ENCODE data around the gene DENND5B.
"Not testable (repeated sequence)": the region's sequence is repeated elsewhere in the genome, so short reads cannot be mapped to it uniquely, and the experiment has no call there.

Gene DENND5B

DNA sequence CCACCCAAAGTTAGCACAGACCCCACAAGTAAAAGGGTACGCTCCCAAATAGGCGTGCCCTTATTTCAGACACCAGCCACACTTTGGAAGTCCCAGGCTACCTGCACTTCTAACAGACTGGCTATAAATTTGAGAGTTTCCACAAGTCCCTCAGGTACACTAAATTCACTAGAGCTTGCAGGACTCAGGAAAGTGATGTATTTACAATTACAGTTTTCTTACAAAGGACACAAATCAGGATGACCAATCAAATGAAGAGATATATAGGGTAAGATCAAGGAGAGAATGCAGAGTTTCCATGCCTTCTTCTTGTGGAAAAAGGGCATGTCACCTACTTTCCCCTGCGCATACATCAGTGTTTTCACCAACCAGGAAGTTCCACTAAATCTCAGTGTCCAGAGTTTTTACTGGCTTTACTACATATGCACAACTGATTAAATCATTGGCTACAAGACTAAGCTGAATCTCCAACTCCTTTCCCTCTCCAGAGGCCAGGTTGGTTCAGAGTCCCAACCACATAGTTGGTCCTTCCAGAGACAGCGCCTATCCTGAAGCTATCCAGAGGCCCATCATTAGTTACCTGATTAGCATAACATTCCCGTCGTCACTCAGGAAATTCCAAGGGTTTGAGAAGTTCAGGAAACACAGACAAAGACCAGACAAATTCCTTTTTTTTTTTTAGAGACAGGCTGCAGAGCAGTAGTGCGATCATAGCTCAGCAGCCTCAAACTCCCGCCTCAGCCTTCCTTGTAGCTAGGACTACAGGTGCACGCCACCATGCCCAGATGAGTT lies 84.2 kb downstream of the DENND5B start:
- DNase-seq (ENCODE audit: low read depth in 2 of 2) = no peak

DNA sequence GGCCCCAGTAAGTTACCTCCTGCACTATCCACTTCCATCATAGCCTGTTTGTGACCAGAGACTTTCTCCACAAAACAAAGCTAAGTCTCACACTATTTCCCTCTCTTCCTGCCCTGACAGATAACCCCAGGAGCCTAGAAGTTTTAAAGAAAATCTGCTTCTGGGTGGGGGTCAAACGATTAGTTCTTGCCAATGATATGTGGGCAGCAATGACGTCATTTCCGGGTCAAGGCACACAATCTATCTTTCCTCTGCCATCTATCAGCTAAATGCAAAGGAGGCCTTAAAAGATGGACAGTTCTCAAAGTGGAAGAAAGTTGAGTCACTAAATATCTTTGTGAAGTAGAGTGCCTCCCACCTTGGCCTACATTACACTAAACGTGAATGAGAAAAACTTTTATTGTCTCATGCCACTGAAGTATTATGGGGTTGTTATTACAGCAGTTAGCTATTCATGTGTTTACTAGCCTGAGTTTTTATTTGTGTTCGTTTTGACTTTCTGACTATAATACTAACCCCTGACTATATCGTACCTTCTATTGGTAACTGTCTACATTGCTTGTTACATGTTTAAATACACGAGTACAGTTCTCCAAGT lies 86.2 kb downstream of the DENND5B start:
- no peak for DNase-seq (ENCODE audit: low read depth in 2 of 2)

DNA sequence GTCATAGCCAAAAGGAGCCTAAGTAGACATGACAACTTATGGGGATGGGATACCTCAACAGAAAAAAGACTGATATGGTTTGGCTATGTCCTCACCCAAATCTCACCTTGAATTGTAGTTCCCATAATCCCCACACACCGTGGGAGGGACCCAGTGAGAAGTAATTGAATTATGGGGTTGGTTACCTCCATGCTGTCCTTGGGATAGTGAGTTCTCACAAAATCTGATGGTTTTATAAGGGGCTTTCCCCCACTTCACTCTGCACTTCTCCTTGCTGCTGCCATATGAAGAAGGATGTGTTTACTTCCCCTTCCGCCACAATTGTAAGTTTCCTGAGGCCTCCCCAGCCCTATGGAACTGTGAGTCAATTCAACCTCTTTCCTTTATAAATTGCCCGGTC lies 89.9 kb downstream of the DENND5B start:
- DNase-seq (ENCODE audit: low read depth in 2 of 2) = not testable (repeated sequence)

DNA sequence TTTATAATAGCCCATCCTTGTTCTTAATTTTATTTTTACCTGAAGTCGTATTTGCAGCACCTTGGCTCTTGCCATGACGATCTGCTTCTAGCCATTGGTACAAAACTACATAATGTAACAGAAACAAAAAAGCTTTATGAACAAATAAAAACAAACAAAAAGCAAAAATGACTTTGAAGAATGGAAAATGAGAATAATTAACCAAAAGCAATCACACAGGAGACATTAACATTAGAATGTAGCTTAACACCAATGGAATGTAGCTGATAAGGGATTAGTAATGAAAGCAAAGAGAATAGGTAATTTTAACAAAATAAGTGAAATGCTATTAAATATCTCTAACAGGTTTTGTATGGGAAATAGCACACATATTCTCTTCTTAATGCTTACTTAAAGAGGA lies 91.4 kb downstream of the DENND5B start:
- no peak for DNase-seq (ENCODE audit: low read depth in 2 of 2)

- no peak for DNase-seq (ENCODE audit: low read depth in 2 of 2)
Observed at GRCh38 chr12:31498424-31498823, 92.5 kb downstream of the DENND5B start.

GRCh38 chr12:31496257-31496656 lies 94.7 kb downstream of the DENND5B start:
- DNase-seq (ENCODE audit: low read depth in 2 of 2) = no peak

- DNase-seq (ENCODE audit: low read depth in 2 of 2) = no peak
Observed at GRCh38 chr12:31494455-31494854, 96.5 kb downstream of the DENND5B start.

- no peak for DNase-seq (ENCODE audit: low read depth in 2 of 2)
Observed at GRCh38 chr12:31492599-31493196, 98.2 kb downstream of the DENND5B start.

- no peak for DNase-seq (ENCODE audit: low read depth in 2 of 2)
Observed at GRCh38 chr12:31491841-31492598, 98.9 kb downstream of the DENND5B start.

DNA sequence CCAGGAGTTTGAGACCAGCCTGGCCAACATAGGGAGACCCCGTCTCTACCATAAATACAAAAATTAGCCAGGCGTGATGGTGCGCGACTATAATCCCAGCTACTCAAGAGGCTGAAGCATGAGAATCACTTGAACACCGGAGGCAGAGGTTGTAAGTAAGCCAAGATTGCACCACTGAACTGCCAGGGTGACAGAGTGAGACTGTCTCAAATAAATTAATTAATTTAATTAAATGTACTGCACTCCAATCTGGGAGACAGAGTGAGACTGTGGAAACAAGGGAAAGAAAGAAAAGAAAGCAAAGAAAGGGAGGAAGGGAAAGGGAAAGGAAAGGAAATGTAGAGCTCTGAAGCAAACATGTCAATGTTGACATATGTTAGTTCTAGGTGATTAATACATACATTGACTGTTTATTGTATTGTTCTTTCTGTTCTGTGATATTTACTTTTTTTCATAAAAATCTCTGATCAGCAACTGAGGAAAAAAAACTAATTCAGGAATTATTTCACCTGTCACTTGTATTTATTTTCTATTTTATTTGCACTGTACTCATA lies 99.6 kb downstream of the DENND5B start:
- DNase-seq (ENCODE audit: low read depth in 2 of 2) = no peak

- no peak for DNase-seq (ENCODE audit: low read depth in 2 of 2)
Observed at GRCh38 chr12:31488737-31489338, 102.1 kb downstream of the DENND5B start.

GRCh38 chr12:31485571-31485970 lies 105.4 kb downstream of the DENND5B start:
- no peak for DNase-seq (ENCODE audit: low read depth in 2 of 2)

- DNase-seq (ENCODE audit: low read depth in 2 of 2) = no peak
Observed at GRCh38 chr12:31482816-31483215, 108.1 kb downstream of the DENND5B start.

DNA sequence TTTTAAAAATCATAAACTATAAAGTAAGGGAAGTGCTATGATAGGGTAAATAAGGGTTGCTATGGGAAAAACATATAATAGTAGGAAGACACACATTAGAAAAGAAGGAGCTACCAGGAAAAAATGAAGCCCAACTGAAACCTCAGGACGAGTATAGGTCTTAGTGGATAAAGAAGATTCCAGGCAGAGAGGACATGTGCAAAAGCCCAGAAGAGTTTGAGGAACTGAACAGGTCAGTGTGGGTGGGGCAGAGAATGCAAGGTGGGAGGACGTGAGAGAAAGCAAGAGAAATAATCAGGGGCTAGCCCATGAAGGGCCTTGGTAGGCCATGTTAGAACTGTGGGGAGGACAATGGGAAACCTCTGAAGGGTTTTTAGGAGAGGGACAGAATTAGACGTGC lies 109.5 kb downstream of the DENND5B start:
- DNase-seq (ENCODE audit: low read depth in 2 of 2) = no peak

- DNase-seq (ENCODE audit: low read depth in 2 of 2) = no peak
Observed at GRCh38 chr12:31479516-31480210, 111.3 kb downstream of the DENND5B start.

DNA sequence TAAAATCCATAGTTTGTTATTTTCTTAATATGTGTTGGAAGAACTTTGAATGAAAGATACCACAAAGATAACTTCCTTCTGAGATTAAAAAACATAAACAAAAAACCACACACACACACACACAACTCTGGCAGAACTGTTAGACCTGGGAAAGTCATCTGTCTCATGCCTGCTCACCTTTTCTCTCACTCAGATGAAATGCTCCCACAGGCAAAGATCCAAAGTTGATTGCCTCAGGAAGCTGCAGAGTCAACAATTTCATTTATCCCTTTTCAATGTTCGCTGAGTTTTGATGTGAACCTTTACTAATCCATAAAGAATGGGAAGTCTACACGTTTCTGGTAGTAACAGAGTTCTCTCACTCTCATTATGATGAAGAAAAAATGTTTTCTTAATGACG lies 112.0 kb downstream of the DENND5B start:
- no peak for DNase-seq (ENCODE audit: low read depth in 2 of 2)

DNA sequence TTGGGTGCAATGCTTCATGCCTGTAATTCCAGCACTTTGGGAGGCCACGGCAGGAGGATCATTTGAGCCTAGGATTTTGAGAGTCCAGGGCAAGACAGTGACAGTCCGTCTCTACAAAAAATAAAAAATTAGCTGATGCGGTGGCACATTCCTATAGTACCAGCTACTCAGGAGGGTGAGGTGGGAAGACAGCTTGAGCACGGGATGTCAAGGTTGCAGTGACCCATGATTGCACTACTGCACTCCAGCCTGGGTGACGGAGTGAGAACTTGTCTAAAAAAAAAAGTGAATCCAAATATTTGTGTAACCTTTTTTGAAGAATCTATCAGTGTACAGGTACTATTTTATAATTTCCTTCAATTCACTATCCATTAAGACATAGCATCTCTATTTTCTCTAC lies 112.5 kb downstream of the DENND5B start:
- DNase-seq (ENCODE audit: low read depth in 2 of 2) = no peak

GRCh38 chr12:31477687-31478086 lies 113.2 kb downstream of the DENND5B start:
- DNase-seq (ENCODE audit: low read depth in 2 of 2) = no peak

- no peak for DNase-seq (ENCODE audit: low read depth in 2 of 2)
Observed at GRCh38 chr12:31476437-31476836, 114.5 kb downstream of the DENND5B start.

GRCh38 chr12:31475610-31476009 lies 115.3 kb downstream of the DENND5B start:
- DNase-seq (ENCODE audit: low read depth in 2 of 2) = not testable (repeated sequence)

DNA sequence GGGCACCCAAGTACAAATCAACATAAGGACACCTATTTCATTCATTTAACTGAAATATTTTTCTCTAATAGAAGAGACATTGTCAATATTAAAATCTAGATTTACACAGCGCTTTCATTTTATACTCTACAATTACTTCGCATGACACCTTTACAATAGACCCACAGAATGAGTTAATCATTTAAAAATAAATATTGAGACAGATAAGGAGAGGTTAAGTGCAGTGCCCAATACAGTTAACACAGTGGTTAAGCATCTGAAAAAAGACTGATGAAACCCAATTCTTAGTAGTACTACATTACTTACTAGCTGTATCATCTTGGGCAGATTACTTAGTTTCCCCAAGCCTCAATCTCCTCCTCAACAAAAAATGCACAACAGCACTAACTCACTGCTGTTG lies 116.2 kb downstream of the DENND5B start:
- DNase-seq (ENCODE audit: low read depth in 2 of 2) = no peak

All from activated CD8-positive, alpha-beta memory T cell treated with anti-CD3 and anti-CD28 coated beads for 4 hours (primary cell).